ENCODE data around the gene ZNF500. TPM values are rescaled to one million over a fixed set of nuclear protein-coding genes. Genes with fewer than 3 reads are reported as not detected.

The ZNF500 gene
- total and polyA plus RNA-seq, 4 donors = 3.0 to 7.4 (median 5.0) TPM

DNA sequence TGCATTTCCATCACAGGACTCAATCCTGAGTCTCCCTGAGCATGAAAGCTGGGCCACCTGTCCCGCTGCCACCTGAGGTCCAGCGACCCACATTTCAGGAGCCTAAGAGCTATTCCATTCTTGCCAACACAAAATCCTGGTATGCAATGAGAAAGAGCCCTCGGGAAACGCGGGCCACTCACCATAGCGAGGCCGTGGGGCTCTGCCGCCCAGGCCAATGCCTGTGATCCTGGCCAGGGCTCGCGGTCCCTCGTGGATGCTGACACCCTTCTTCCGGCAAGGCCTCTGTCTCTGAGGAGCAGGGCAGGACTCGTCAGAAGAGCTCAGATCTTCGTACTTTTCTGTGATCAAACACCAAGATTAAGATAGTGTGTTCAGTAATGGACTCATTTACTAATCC, 62.0 kb downstream of the ZNF500 start:
- Histone ChIP-seq H3K9me3 (ENCODE audit: control insufficient read depth in 4 of 4, low read length in 3 of 4) (no peaks in the 10 kb centered on the region), H3K27ac (ENCODE audit: low read depth in 1 of 2, low read length in 2 of 2) (no peak overlapping the region), H3K9ac (ENCODE audit: low read depth in 1 of 2, low read length in 2 of 2) (no peak overlapping the region), H3K4me3 (ENCODE audit: low read depth in 1 of 3, low read length in 3 of 3) (no peak overlapping the region), H3K36me3 (ENCODE audit: control insufficient read depth in 4 of 4, insufficient read depth in 3 of 4, low read depth in 1 of 4, low read length in 3 of 4) (peaks cover 7 to 33% (median 20%) of the 10 kb centered on the region in 4 donors), H3K27me3 (ENCODE audit: control insufficient read depth in 4 of 4, insufficient read depth in 4 of 4, low read length in 3 of 4) (no peaks in the 10 kb centered on the region), H3K4me1 (ENCODE audit: control insufficient read depth in 4 of 4, insufficient read depth in 4 of 4, low read length in 3 of 4) (peaks cover 0 to 21% (median 11%) of the 10 kb centered on the region in 4 donors)
- 95% methylated on average over 14 of the region's 14 CpGs for WGBS
- TF ChIP-seq YY1 (IDR thresholded peaks at IDR 0.05) = no peak
- TF ChIP-seq TAF1 (conservative IDR thresholded peaks at IDR 0.05) = no peak
- TF ChIP-seq, protein P1, sequence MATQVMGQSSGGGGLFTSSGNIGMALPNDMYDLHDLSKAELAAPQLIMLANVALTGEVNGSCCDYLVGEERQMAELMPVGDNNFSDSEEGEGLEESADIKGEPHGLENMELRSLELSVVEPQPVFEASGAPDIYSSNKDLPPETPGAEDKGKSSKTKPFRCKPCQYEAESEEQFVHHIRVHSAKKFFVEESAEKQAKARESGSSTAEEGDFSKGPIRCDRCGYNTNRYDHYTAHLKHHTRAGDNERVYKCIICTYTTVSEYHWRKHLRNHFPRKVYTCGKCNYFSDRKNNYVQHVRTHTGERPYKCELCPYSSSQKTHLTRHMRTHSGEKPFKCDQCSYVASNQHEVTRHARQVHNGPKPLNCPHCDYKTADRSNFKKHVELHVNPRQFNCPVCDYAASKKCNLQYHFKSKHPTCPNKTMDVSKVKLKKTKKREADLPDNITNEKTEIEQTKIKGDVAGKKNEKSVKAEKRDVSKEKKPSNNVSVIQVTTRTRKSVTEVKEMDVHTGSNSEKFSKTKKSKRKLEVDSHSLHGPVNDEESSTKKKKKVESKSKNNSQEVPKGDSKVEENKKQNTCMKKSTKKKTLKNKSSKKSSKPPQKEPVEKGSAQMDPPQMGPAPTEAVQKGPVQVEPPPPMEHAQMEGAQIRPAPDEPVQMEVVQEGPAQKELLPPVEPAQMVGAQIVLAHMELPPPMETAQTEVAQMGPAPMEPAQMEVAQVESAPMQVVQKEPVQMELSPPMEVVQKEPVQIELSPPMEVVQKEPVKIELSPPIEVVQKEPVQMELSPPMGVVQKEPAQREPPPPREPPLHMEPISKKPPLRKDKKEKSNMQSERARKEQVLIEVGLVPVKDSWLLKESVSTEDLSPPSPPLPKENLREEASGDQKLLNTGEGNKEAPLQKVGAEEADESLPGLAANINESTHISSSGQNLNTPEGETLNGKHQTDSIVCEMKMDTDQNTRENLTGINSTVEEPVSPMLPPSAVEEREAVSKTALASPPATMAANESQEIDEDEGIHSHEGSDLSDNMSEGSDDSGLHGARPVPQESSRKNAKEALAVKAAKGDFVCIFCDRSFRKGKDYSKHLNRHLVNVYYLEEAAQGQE (IDR thresholded peaks at IDR 0.05) = no peak
- TF ChIP-seq HNF4A (conservative IDR thresholded peaks at IDR 0.05) = no peak
- no peak for TF ChIP-seq FOXA2 (IDR thresholded peaks at IDR 0.05)
- TF ChIP-seq JUND (IDR thresholded peaks at IDR 0.05) = no peak
- TF ChIP-seq HNF4G (IDR thresholded peaks at IDR 0.05) = no peak
- TF ChIP-seq FOXA1 (IDR thresholded peaks at IDR 0.05) = no peak
- TF ChIP-seq, protein P2, sequence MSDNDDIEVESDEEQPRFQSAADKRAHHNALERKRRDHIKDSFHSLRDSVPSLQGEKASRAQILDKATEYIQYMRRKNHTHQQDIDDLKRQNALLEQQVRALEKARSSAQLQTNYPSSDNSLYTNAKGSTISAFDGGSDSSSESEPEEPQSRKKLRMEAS (IDR thresholded peaks at IDR 0.05) = no peak
- no peak for TF ChIP-seq RXRA (IDR thresholded peaks at IDR 0.05)
- TF ChIP-seq, protein P3, sequence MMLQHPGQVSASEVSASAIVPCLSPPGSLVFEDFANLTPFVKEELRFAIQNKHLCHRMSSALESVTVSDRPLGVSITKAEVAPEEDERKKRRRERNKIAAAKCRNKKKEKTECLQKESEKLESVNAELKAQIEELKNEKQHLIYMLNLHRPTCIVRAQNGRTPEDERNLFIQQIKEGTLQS (IDR thresholded peaks at IDR 0.05) = no peak
- TF ChIP-seq GABPA (IDR thresholded peaks at IDR 0.05 in 1 of 2, conservative IDR thresholded peaks at IDR 0.05 in 1 of 2) = no peak
- TF ChIP-seq, protein P4, sequence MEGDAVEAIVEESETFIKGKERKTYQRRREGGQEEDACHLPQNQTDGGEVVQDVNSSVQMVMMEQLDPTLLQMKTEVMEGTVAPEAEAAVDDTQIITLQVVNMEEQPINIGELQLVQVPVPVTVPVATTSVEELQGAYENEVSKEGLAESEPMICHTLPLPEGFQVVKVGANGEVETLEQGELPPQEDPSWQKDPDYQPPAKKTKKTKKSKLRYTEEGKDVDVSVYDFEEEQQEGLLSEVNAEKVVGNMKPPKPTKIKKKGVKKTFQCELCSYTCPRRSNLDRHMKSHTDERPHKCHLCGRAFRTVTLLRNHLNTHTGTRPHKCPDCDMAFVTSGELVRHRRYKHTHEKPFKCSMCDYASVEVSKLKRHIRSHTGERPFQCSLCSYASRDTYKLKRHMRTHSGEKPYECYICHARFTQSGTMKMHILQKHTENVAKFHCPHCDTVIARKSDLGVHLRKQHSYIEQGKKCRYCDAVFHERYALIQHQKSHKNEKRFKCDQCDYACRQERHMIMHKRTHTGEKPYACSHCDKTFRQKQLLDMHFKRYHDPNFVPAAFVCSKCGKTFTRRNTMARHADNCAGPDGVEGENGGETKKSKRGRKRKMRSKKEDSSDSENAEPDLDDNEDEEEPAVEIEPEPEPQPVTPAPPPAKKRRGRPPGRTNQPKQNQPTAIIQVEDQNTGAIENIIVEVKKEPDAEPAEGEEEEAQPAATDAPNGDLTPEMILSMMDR (IDR thresholded peaks at IDR 0.05; ENCODE audit: low read depth, low read length, missing input control) = no peak
- no peak for TF ChIP-seq SP1 (IDR thresholded peaks at IDR 0.05)
- no peak for TF ChIP-seq EGR1 (IDR thresholded peaks at IDR 0.05; ENCODE audit: low read depth in 2 of 2)
- DNase-seq (ENCODE audit: low spot score) = no peak

DNA sequence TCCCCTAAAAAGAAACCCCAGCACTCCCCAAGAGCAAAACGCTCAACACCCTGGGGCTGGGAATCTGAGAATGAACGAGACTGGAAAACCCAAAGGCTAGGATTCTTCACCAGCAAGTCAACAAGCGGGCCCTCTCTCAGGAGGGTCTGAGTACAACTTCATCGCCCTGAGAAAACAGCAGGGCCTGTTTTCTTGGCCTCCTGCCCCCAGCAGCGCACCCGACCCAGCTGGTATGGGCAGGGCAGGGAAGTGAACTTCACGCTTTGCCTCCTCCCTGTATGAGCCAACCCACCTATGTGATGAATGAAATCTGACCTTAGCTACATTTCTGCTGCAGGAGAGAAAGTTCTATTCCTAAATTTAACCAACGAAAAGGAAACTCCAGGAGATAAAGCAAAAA, 62.5 kb downstream of the ZNF500 start:
- 91% methylated on average over 8 of the region's 8 CpGs for WGBS
- Histone ChIP-seq H3K4me3 (ENCODE audit: low read depth in 1 of 3, low read length in 3 of 3) (no peak overlapping the region), H3K4me1 (ENCODE audit: control insufficient read depth in 4 of 4, insufficient read depth in 4 of 4, low read length in 3 of 4) (peaks cover 0 to 21% (median 11%) of the 10 kb centered on the region in 4 donors), H3K27ac (ENCODE audit: low read depth in 1 of 2, low read length in 2 of 2) (no peak overlapping the region), H3K9ac (ENCODE audit: low read depth in 1 of 2, low read length in 2 of 2) (no peak overlapping the region), H3K9me3 (ENCODE audit: control insufficient read depth in 4 of 4, low read length in 3 of 4) (no peaks in the 10 kb centered on the region), H3K27me3 (ENCODE audit: control insufficient read depth in 4 of 4, insufficient read depth in 4 of 4, low read length in 3 of 4) (no peaks in the 10 kb centered on the region), H3K36me3 (ENCODE audit: control insufficient read depth in 4 of 4, insufficient read depth in 3 of 4, low read depth in 1 of 4, low read length in 3 of 4) (peaks cover 7 to 34% (median 17%) of the 10 kb centered on the region in 4 donors)
- no peak for DNase-seq (ENCODE audit: low spot score)
- no peak for TF ChIP-seq RAD21 (IDR thresholded peaks at IDR 0.05)
- TF ChIP-seq SP1 (IDR thresholded peaks at IDR 0.05) = no peak
- TF ChIP-seq TAF1 (conservative IDR thresholded peaks at IDR 0.05) = no peak
- TF ChIP-seq, protein P4 (IDR thresholded peaks at IDR 0.05; ENCODE audit: low read depth, low read length, missing input control) = no peak
- no peak for TF ChIP-seq EGR1 (IDR thresholded peaks at IDR 0.05; ENCODE audit: low read depth in 2 of 2)
- TF ChIP-seq, protein P2 (IDR thresholded peaks at IDR 0.05) = no peak
- TF ChIP-seq RXRA (IDR thresholded peaks at IDR 0.05) = no peak
- no peak for TF ChIP-seq FOXA1 (IDR thresholded peaks at IDR 0.05)
- TF ChIP-seq, protein P1 (IDR thresholded peaks at IDR 0.05) = no peak
- TF ChIP-seq HNF4A (conservative IDR thresholded peaks at IDR 0.05) = no peak
- TF ChIP-seq, protein P5, sequence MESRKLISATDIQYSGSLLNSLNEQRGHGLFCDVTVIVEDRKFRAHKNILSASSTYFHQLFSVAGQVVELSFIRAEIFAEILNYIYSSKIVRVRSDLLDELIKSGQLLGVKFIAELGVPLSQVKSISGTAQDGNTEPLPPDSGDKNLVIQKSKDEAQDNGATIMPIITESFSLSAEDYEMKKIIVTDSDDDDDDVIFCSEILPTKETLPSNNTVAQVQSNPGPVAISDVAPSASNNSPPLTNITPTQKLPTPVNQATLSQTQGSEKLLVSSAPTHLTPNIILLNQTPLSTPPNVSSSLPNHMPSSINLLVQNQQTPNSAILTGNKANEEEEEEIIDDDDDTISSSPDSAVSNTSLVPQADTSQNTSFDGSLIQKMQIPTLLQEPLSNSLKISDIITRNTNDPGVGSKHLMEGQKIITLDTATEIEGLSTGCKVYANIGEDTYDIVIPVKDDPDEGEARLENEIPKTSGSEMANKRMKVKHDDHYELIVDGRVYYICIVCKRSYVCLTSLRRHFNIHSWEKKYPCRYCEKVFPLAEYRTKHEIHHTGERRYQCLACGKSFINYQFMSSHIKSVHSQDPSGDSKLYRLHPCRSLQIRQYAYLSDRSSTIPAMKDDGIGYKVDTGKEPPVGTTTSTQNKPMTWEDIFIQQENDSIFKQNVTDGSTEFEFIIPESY (IDR thresholded peaks at IDR 0.05) = no peak
- TF ChIP-seq GABPA (IDR thresholded peaks at IDR 0.05 in 1 of 2, conservative IDR thresholded peaks at IDR 0.05 in 1 of 2) = no peak
- no peak for TF ChIP-seq HNF4G (IDR thresholded peaks at IDR 0.05)
